NCI-H146 (cell line): ENCODE data around the gene SF1.

Experiments used
- DNase-seq: peaks from one replicate; lab custom pipeline; 2025; lab: John Stamatoyannopoulos, UW

Gene SF1

GRCh38 chr11:64777449-64778222 lies 706 bp downstream of the SF1 start:
- DNase-seq, result peak; percentile 77

GRCh38 chr11:64776875-64777274 lies 1.5 kb downstream of the SF1 start:
- no peak for DNase-seq

DNA sequence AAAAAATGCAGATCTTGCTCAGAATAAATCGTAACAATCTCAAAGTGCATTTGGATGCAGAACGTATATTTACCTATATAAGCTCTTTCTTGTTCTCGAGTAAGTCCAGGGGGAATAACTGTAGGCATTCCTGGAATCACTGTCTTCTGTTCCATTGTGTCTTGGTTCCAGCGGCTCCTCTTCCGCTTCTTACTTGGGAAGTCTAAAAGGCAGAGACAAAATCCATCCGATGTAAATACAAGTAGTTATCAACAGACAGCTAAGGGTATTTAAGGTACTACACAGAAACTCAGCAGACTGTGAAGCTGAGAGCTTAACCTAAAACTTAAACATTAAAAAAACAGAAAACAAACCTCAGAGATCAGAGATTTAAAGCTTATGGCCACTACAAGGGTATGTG lies 1.9 kb downstream of the SF1 start:
- DNase-seq, result no peak

DNA sequence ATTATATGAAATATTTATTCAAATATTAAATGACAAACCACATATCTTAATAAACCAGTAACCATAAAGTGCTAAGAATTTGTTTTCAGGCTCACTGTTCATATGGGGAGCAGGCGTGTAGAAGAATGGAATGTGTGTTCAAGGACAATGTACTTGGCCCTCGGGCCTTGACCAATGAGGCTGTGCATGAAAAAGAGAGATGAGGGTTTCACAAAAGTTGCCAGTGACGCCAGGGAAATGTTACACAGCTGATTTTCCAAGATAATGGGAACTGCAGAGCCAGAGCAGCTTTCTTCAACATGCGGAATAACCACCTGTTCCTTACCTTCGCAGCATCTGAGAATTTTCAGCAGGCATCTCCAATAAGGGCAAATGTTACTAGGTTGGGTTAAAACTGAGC lies 4.2 kb downstream of the SF1 start:
- DNase-seq, result no peak

DNA sequence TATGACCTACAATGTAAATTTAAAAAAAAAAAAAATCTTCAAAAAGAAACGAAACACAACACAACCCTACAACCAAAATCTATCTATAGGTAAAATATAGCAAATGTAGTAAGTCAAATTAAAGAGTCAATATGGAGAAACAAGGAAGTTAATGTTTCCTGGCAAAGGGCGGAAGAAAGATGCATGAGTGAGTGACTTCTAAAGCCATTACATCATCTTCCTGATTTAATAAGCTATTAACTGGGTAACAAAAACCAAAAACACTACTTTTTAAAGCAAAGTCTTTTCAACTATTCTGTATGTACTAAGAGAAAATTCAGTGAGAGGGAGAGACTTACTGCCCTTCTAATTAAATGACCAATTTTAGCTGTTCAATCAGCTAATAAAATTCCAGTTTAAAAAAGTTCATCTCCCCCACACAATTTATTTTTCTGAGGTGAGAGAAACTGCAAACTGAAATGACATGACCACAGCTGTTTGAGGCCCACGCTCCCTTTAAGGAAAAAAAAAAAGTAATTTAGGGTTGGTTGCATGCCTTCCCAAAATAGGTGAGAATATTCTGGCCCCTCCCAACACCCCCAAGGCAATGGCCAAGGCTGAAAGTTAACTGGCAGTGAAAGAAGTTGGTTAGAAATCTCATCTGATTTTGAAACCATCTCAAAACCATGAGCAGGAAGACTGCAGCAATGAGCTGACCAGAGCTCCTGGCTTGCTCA lies 5.9 kb downstream of the SF1 start:
- no peak for DNase-seq

GRCh38 chr11:64771861-64772260 lies 6.5 kb downstream of the SF1 start:
- DNase-seq, result no peak

DNA sequence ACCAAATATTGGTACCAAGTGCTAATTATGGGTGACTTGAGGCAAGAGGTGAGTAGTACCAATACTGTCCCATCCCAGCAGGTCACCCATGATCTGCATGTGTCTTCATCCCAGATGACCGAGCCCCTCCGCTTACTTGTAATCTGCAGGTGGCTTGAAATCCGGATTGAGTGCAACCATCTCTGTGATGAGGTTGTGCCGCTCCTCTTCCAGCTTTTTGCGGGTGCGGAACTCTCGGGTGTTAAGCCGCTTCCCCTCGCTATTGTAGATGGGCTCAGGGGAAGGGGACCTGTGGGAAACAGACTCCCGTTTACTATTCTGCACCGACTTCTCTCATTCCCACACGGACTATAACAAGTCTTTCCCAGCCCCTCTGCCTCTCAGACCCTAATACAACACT lies 8.2 kb downstream of the SF1 start:
- DNase-seq, result no peak

- no peak for DNase-seq
Measured at GRCh38 chr11:64769283-64769682, 9.1 kb downstream of the SF1 start.

- no peak for DNase-seq
Measured at GRCh38 chr11:64768300-64768694, 10.0 kb downstream of the SF1 start.

GRCh38 chr11:64767344-64768299 lies 10.7 kb downstream of the SF1 start:
- DNase-seq, result peak; percentile 51

DNA sequence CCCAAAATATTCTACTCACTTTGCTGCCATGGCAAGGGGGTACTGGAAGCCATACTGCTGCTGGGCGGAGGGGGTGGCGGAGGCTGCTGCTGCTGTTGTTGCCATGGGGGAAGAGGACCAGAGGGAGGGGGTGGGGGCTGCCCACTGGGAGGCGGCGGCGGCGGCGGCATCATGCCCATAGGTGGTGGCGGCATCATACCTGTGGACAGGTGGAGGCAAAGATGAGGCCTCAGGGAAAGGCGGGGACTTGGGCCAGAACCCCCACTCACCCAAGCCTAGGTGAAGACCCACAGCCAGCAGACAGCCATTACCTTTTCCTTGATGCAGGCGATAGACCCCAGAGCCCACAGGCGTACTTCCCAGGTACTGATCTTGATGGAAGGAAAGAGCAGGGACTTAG lies 11.5 kb downstream of the SF1 start:
- DNase-seq, result no peak

GRCh38 chr11:64765851-64766665 lies 12.3 kb downstream of the SF1 start:
- DNase-seq, result no peak

DNA sequence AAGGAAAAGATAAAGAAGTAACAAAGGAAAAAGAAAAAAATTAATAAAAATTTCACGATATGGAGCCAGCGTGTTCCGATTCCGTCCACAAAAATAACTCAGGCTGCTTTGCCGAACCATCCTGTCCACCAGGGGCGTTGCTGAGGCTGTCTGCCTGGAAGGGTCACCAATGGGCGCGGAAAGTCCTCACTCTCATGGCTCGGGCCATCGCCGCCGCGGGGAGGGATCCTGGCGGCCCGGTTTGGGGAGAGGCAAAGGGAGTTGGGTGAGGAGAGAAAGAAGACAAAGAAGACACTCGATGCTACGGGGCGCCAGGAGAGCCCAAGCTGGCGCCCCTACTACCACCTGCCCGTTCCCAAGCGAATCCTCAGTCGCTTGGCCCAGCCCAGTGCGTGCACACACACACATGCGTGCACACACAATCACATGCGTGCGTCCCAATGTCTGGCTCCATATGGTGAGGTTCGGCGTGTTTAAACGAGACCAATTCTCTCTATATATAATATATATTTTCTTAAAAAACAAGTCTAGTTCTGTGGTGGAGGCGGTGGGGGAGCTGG lies 13.0 kb downstream of the SF1 start:
- DNase-seq, result no peak

GRCh38 chr11:64764753-64765152 lies 13.6 kb downstream of the SF1 start:
- no peak for DNase-seq

- DNase-seq, result no peak
Measured at GRCh38 chr11:64764040-64764611, 14.2 kb downstream of the SF1 start.

- DNase-seq, result no peak
Measured at GRCh38 chr11:64763526-64764039, 14.8 kb downstream of the SF1 start.

DNA sequence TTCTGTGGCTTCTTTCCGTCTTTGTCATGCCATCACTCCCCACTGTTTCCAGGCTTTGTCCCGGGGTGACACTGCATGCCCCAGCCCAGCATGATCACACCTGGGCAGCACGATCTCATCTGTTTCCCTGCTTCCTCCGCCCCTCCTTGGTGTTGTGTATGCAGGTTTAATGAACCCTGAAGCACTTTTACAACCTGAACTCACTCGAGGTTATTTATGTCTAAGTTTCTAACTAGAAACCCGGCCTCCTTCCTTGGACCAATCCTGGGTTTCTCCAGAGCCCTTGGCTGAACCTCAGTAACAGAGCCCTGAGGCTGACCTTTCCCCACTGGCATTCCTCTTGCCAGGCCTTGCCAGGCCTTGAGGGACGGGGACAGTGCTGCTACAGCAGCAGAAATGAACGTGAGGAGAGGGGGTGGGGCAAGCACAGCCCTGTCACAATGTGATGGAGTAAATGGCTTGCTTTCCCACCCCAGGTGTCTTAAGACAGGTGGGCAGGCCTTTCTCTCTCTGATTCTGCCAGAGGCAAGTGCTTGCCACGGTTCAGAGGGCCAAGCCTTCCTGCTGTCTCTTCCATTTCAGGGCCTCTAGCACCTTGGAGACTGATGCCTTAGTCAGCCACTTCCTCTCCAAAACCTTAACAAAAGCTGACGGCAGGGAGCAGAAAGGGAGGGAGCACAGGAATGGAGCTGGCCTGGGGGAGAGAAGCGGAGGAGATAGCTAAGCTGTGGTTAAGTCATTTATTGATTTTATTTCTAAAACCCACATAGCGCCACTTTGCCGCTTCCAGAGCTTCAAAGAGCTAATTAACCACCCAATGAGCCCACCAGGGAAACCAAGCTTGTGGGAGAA lies 15.4 kb downstream of the SF1 start:
- peak; percentile 67 for DNase-seq

DNA sequence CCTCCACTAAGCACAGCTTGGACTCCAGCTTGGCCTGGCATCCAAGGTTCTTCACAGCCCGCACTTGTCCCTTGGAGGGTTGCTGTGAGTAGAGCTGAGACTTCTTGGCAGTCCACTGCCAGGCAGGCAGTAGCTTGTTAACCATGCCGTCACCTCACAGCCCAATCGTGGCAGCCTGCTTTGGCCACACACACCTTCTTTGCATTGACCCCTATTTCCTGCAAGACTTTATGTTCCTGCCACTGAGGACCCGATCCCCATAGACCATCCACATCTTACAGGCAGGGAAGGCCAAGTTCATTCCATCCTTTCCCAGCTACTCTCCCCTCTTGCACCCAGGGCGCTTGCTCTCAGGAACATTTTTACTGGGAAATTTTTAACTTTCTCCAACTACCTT lies 16.1 kb downstream of the SF1 start:
- no peak for DNase-seq

DNA sequence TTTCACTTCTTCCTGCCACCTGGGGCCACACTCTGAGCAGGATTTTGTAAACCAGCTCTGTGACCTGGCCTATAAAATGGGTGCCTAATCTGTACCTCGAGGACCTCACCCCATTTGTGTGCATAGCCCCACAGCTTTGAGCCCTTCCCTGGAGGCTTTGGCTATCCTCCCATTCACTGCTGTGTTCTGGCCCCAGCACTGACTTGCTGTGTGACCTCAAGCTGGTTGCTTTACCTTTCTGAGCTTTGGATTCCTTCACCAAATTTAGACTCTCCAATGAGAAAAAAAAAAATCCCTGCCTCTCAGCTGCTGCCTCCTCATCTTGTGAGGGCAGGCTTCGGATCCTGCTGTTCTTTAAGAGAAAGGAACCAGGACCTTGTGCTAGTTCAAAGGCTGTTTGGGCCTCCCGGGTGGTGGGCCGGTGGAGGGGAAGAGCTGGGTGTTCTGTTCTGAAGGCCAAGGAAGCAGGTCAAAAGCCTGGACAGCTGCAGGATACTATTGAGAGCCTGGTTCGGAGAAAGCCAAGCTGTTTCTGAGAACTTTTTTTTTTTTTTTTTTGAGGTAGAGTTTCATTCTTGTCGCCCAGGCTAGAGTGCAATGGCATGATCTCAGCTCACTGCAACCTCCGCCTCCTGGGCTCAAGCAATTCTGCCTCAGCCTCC lies 17.5 kb downstream of the SF1 start:
- no peak for DNase-seq
